Testis (tissue), 3 donors: ENCODE measurements around the gene MAB21L4. TPM values are rescaled to one million over a fixed set of nuclear protein-coding genes. Genes with fewer than 3 reads are reported as not detected.

Experiments
- DNase-seq: peaks from one replicate; pipeline ENCODE4 v3.0.0-alpha.2; 2019
- H3K27ac ChIP-seq, 2 donors: fragments of 200-600 bp; sonication (generic); one replicate each; pipeline ENCODE4 v1.5.1; 2019
- H3K27me3 ChIP-seq: fragments of 200-600 bp; sonication (generic); one replicate; pipeline ENCODE4 v1.5.1; 2019
- H3K36me3 ChIP-seq: fragments of 200-600 bp; sonication (generic); one replicate; pipeline ENCODE4 v1.5.1; 2017; ENCODE audit warnings: low read depth; ENCODE audit errors: missing control alignments
- H3K4me1 ChIP-seq: fragments of 200-600 bp; sonication (generic); one replicate; pipeline ENCODE4 v1.5.1; 2019
- H3K4me3 ChIP-seq, 2 donors: fragments of 200-600 bp; sonication (generic); one replicate each; pipeline ENCODE4 v1.5.1; 2017 to 2019
- H3K9me3 ChIP-seq: fragments of 200-600 bp; sonication (generic); one replicate; pipeline ENCODE4 v1.5.1; 2017
- POLR2A ChIP-seq: fragments of 450-650 bp; IDR thresholded peaks from one replicate; pipeline ENCODE4 v1.6.1; 2017; ENCODE audit warnings: antibody characterized with exemption, mild to moderate bottlenecking, moderate library complexity
- WGBS, 2 donors: methylation state at CpG; one replicate each; pipeline ENCODE4 v1.1.5; 2018; 5-methylcytosine and 5-hydroxymethylcytosine counted together
- intact Hi-C: fragments of 100-400 bp; cut with DNase I; formaldehyde crosslinking; loops from one replicate; pipeline ENCODE4 v1.15.1; 2023; ENCODE audit warnings: low total_unique reads
- polyA plus RNA-seq: library from polyadenylated mRNA; stranded (reverse); fragments of 350-450 nt; fragmentation: Illumina TruSeq; extraction: RNeasy Lipid Tissue Mini Kit (QIAGEN cat#74804); gene quantifications from one replicate; pipeline ENCODE4 v1.2.3, GENCODE V29; 2014; ENCODE audit warnings: low read depth, low replicate concordance; ENCODE audit not compliant: insufficient read depth
- total RNA-seq, 2 donors: library from RNA; depleted of rRNA; stranded (reverse); fragments of >200 nt; gene quantifications; one replicate each; pipeline ENCODE4 v1.2.3, GENCODE V29; 2016
- TF ChIP-seq, protein P1 (sequence below), 3 experiments: fragments of 450-650 bp in 2 of 3; fragments of 200-600 bp in 1 of 3; sonication (generic) in 1 of 3; IDR thresholded peaks; one replicate each; pipeline ENCODE4 v1.5.1; 2016 to 2019; ENCODE audit warnings: antibody characterized with exemption in 3 of 3, mild to moderate bottlenecking in 2 of 3, moderate library complexity in 1 of 3

The MAB21L4 gene
- total and polyA plus RNA-seq, 3 donors from 2014 or later: 1.1 TPM; not detected in 2

GRCh38 chr2:240885566-240885965 is 10.4 kb downstream of the MAB21L4 start:
- Histone ChIP-seq H3K4me3 (no peak overlapping the region), H3K27ac (no peak overlapping the region), H3K4me1 (no peaks in the 10 kb centered on the region), H3K36me3 (no peaks in the 10 kb centered on the region), H3K27me3 (no peaks in the 10 kb centered on the region), H3K9me3 (no peaks in the 10 kb centered on the region)
- no peak for TF ChIP-seq POLR2A
- TF ChIP-seq, protein P1, sequence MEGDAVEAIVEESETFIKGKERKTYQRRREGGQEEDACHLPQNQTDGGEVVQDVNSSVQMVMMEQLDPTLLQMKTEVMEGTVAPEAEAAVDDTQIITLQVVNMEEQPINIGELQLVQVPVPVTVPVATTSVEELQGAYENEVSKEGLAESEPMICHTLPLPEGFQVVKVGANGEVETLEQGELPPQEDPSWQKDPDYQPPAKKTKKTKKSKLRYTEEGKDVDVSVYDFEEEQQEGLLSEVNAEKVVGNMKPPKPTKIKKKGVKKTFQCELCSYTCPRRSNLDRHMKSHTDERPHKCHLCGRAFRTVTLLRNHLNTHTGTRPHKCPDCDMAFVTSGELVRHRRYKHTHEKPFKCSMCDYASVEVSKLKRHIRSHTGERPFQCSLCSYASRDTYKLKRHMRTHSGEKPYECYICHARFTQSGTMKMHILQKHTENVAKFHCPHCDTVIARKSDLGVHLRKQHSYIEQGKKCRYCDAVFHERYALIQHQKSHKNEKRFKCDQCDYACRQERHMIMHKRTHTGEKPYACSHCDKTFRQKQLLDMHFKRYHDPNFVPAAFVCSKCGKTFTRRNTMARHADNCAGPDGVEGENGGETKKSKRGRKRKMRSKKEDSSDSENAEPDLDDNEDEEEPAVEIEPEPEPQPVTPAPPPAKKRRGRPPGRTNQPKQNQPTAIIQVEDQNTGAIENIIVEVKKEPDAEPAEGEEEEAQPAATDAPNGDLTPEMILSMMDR (IDR thresholded peaks at IDR 0.05): no peak
- 40 to 60% methylated on average over 1 of the region's 1 CpG for WGBS, 2 donors
- DNase-seq: no peak
- intact Hi-C loops: no loop called here

- H3K27ac ChIP-seq: no peak overlapping the region
Measured at GRCh38 chr2:240884745-240885144, 11.2 kb downstream of the MAB21L4 start.

GRCh38 chr2:240884221-240884620 is 11.7 kb downstream of the MAB21L4 start:
- no peak for DNase-seq
- H3K4me3 ChIP-seq: no peak overlapping the region
- H3K27ac ChIP-seq: no peak overlapping the region
- H3K4me1 ChIP-seq: no peaks in the 10 kb centered on the region
- H3K27me3 ChIP-seq: no peaks in the 10 kb centered on the region
- WGBS, 2 donors: 90 to 100% methylated on average over 2 of the region's 2 CpGs
- no peaks in the 10 kb centered on the region for H3K9me3 ChIP-seq
- H3K36me3 ChIP-seq: no peaks in the 10 kb centered on the region
- no peak for TF ChIP-seq POLR2A
- TF ChIP-seq, protein P1 (IDR thresholded peaks at IDR 0.05): no peak
- intact Hi-C loops: no loop called here

More at GRCh38 chr2:240884745-240885144, 11.2 kb downstream of the MAB21L4 start:
- no peaks in the 10 kb centered on the region for H3K9me3 ChIP-seq
- TF ChIP-seq, protein P1 (IDR thresholded peaks at IDR 0.05): no peak
- TF ChIP-seq POLR2A: no peak
- no peaks in the 10 kb centered on the region for H3K27me3 ChIP-seq
- intact Hi-C loops: no loop called here
- no peak for DNase-seq
- 63 to 79% methylated on average over 3 of the region's 3 CpGs for WGBS, 2 donors
- H3K36me3 ChIP-seq: no peaks in the 10 kb centered on the region
- no peak overlapping the region for H3K4me3 ChIP-seq
- H3K4me1 ChIP-seq: no peaks in the 10 kb centered on the region

- WGBS, 2 donors: 80 to 83% methylated on average over 6 of the region's 6 CpGs
- H3K4me1 ChIP-seq: no peaks in the 10 kb centered on the region
- no peaks in the 10 kb centered on the region for H3K9me3 ChIP-seq
- intact Hi-C loops: no loop called here
- no peaks in the 10 kb centered on the region for H3K36me3 ChIP-seq
- no peak for DNase-seq
- H3K27me3 ChIP-seq: no peaks in the 10 kb centered on the region
- H3K27ac ChIP-seq: no peak overlapping the region
- H3K4me3 ChIP-seq: no peak overlapping the region
- TF ChIP-seq, protein P1 (IDR thresholded peaks at IDR 0.05): no peak
- TF ChIP-seq POLR2A: no peak
Measured at GRCh38 chr2:240881913-240882312, 14.0 kb downstream of the MAB21L4 start.

- 76 to 90% methylated on average over 7 of the region's 7 CpGs for WGBS, 2 donors
- H3K36me3 ChIP-seq: no peaks in the 10 kb centered on the region
- no peak overlapping the region for H3K27ac ChIP-seq
- intact Hi-C loops: no loop called here
- no peak overlapping the region for H3K4me3 ChIP-seq
- TF ChIP-seq, protein P1 (IDR thresholded peaks at IDR 0.05): no peak
- TF ChIP-seq POLR2A: no peak
- peaks cover 3% of the 10 kb centered on the region for H3K4me1 ChIP-seq
- DNase-seq: no peak
- no peaks in the 10 kb centered on the region for H3K27me3 ChIP-seq
- H3K9me3 ChIP-seq: no peaks in the 10 kb centered on the region
Measured at GRCh38 chr2:240879105-240879504, 16.9 kb downstream of the MAB21L4 start.
